Naive thymus-derived CD4-positive, alpha-beta T cell (primary cell): ENCODE measurements around the gene LRRC74A. TPM values are rescaled to one million over a fixed set of nuclear protein-coding genes. Genes with fewer than 3 reads are reported as not detected.
A peak's percentile ranks its signal among the peaks of the same experiment; 100 is the strongest.
"Not testable (repeated sequence)": the region's sequence is repeated elsewhere in the genome, so short reads cannot be mapped to it uniquely, and the experiment has no call there.

Experiments used
- ATAC-seq: fragments of 150-1000 bp; cut with Tn5 transposase; 2 replicates; pipeline ENCODE4 v1.10.0; 2021; ENCODE audit warnings: mild to moderate bottlenecking, moderate library complexity
- CTCF ChIA-PET: fragments of 350-600 bp; sonication (Branson Sonifier 250); formaldehyde crosslinking; loops from one replicate; lab custom pipeline; 2021; ENCODE audit warnings: antibody characterized with exemption; lab: Charles Lee
- POLR2A ChIA-PET: fragments of 350-600 bp; sonication (Branson Sonifier 250); formaldehyde crosslinking; loops from one replicate; lab custom pipeline; 2021; ENCODE audit warnings: antibody characterized with exemption, inconsistent platforms; lab: Charles Lee
- DNase-seq, 9 donors: peaks; one replicate each; pipeline versions ENCODE4 v3.0.0 to v3.0.0-alpha.2; 2020 to 2022; ENCODE audit warnings: mixed read lengths in 1 of 9
- H3K27ac ChIP-seq: one replicate; pipeline ENCODE4 v1.7.0; 2013; ENCODE audit warnings: mild to moderate bottlenecking, low read depth, low read length, moderate library complexity
- H3K27me3 ChIP-seq, 2 donors: one replicate each; pipeline ENCODE4 v1.7.0; 2013; ENCODE audit warnings: low read length in 2 of 2, mild to moderate bottlenecking in 2 of 2, moderate library complexity in 2 of 2; ENCODE audit not compliant: control insufficient read depth in 2 of 2, insufficient read depth in 2 of 2
- H3K36me3 ChIP-seq, 3 experiments: 1 replicate in 2 of 3; 2 replicates in 1 of 3; pipeline ENCODE4 v1.7.0; 2013; ENCODE audit warnings: low read length in 3 of 3, mild to moderate bottlenecking in 3 of 3, moderate library complexity in 1 of 3; ENCODE audit not compliant: insufficient read depth in 3 of 3, control insufficient read depth in 2 of 3
- H3K4me1 ChIP-seq, 2 donors: one replicate each; pipeline ENCODE4 v1.7.0; 2013; ENCODE audit warnings: low read length in 2 of 2, mild to moderate bottlenecking in 2 of 2, moderate library complexity in 1 of 2; ENCODE audit not compliant: control insufficient read depth in 2 of 2, insufficient read depth in 2 of 2
- H3K4me3 ChIP-seq: 2 replicates; pipeline ENCODE4 v1.7.0; 2013; ENCODE audit warnings: mild to moderate bottlenecking, low read length
- H3K9me3 ChIP-seq, 3 experiments: 1 replicate in 2 of 3; 2 replicates in 1 of 3; pipeline ENCODE4 v1.7.0; 2013; ENCODE audit warnings: low read length in 3 of 3; ENCODE audit not compliant: control insufficient read depth in 2 of 3
- H3K27ac Mint-ChIP-seq, 9 donors: one replicate each; pipeline ENCODE4 v1.8.0; 2020 to 2022; ENCODE audit warnings: mixed read lengths in 9 of 9, mild to moderate bottlenecking in 8 of 9, moderate library complexity in 5 of 9, inconsistent platforms in 2 of 9
- H3K27me3 Mint-ChIP-seq, 5 donors: one replicate each; pipeline ENCODE4 v1.8.0; 2021 to 2022; ENCODE audit warnings: mixed read lengths in 5 of 5, mild to moderate bottlenecking in 1 of 5
- H3K36me3 Mint-ChIP-seq, 5 donors: one replicate each; pipeline ENCODE4 v1.8.0; 2020 to 2022; ENCODE audit warnings: mixed read lengths in 5 of 5, mild to moderate bottlenecking in 3 of 5, inconsistent platforms in 1 of 5
- H3K4me1 Mint-ChIP-seq, 7 donors: one replicate each; pipeline ENCODE4 v1.8.0; 2020 to 2022; ENCODE audit warnings: mixed read lengths in 7 of 7, mild to moderate bottlenecking in 3 of 7, inconsistent platforms in 1 of 7
- H3K4me3 Mint-ChIP-seq, 10 donors: one replicate each; pipeline ENCODE4 v1.8.0; 2020 to 2022; ENCODE audit warnings: mild to moderate bottlenecking in 10 of 10, mixed read lengths in 10 of 10, moderate library complexity in 6 of 10, inconsistent platforms in 2 of 10
- H3K9me3 Mint-ChIP-seq, 11 donors: one replicate each; pipeline ENCODE4 v1.8.0; 2020 to 2022; ENCODE audit warnings: mixed read lengths in 11 of 11, mild to moderate bottlenecking in 4 of 11, inconsistent platforms in 1 of 11, moderate library complexity in 1 of 11
- intact Hi-C, 2 donors: fragments of 100-400 bp; cut with micrococcal nuclease; formaldehyde crosslinking; loops; one replicate each; pipeline ENCODE4 v1.15.1; 2023
- polyA plus RNA-seq, 2 donors: library from polyadenylated mRNA; unstranded; fragments of 300-500 nt; fragmentation: Illumina TruSeq; gene quantifications; one replicate each; pipeline ENCODE4 v1.2.3, GENCODE V29; 2021
- total RNA-seq, 6 experiments: library from RNA in 5 of 6; stranded (reverse) in 5 of 6; gene quantifications; 1 replicate in 5 of 6; 2 replicates in 1 of 6; pipeline ENCODE4 v1.2.3 and lab custom pipeline; 2021 to 2026

Gene LRRC74A
- total and polyA plus RNA-seq, 7 experiments from 2014 or later, result not detected

DNA sequence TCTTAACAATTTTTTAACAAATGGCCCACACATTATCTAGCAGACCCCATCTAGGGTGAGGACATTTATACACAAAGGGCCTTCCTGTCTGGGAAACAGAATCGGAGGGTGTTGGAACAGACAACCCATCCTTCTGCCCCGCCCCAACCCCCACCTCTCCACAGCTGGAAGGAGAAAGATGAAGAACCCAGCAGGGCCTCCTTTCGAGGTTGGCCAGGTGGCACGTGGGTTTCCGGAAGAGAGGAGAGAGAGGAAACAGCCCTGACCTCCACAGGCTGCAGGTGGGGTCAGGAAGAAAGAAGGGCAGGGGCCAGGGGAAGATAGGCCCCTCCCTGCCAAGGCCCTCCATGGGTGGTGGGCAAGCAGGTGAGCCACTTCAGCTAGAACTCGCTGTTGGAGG lies 57.2 kb downstream of the LRRC74A start:
- no peaks in the 10 kb centered on the region for H3K9me3 ChIP-seq
- no peaks in the 10 kb centered on the region for H3K9me3 Mint-ChIP-seq
- no peaks in the 10 kb centered on the region for H3K36me3 ChIP-seq
- H3K36me3 Mint-ChIP-seq, result no peaks in the 10 kb centered on the region
- no peak overlapping the region for H3K4me3 ChIP-seq
- ChIA-PET POLR2A (no interaction called here), CTCF (no interaction called here)
- H3K27me3 ChIP-seq, result no peaks in the 10 kb centered on the region
- H3K4me1 ChIP-seq, result no peaks in the 10 kb centered on the region
- DNase-seq (no peak), ATAC-seq (no peak)
- H3K4me1 Mint-ChIP-seq, result peaks cover 7 to 13% (median 7%) of the 10 kb centered on the region in 7 donors
- H3K27me3 Mint-ChIP-seq, result peaks cover 0 to 17% (median 0%) of the 10 kb centered on the region in 5 donors
- no peak overlapping the region for H3K27ac ChIP-seq
- intact Hi-C loops, result no loop called here
- peak overlapping the region in 1 of 9 donors; percentile 36 for H3K27ac Mint-ChIP-seq
- H3K4me3 Mint-ChIP-seq, result no peak overlapping the region

DNA sequence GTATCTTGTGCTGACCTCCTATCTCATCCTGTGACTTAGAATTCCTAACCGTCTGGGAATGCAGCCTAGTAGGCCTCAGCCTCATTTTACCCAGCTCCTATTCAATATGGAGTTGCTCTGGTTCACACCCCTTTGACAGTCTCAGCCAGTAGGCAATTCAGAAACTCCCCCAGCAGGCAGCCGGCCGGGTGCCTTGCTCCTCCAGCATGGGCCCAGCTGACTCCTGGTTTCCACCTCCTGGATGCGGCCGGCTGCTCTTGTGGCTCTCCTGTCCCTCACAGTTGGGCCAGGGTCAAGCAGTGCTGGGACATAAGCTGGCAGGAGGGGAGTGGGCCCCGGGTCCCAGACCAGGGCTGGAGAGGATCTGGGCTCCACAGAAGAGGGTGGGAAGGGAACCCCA lies 58.2 kb downstream of the LRRC74A start:
- H3K4me3 ChIP-seq, result no peak overlapping the region
- no peak overlapping the region for H3K27ac ChIP-seq
- Mint-ChIP-seq H3K36me3 (no peaks in the 10 kb centered on the region), H3K9me3 (no peaks in the 10 kb centered on the region), H3K4me3 (no peak overlapping the region), H3K27ac (no peak overlapping the region), H3K27me3 (peaks cover 0 to 18% (median 0%) of the 10 kb centered on the region in 5 donors), H3K4me1 (peaks cover 7 to 13% (median 7%) of the 10 kb centered on the region in 7 donors)
- no peaks in the 10 kb centered on the region for H3K36me3 ChIP-seq
- H3K9me3 ChIP-seq, result no peaks in the 10 kb centered on the region
- intact Hi-C loops, result no loop called here
- no peaks in the 10 kb centered on the region for H3K4me1 ChIP-seq
- POLR2A ChIA-PET, result no interaction called here
- H3K27me3 ChIP-seq, result no peaks in the 10 kb centered on the region
- ATAC-seq (no peak), DNase-seq (no peak)
- CTCF ChIA-PET, result interaction anchor here (1.1 kb wide), 1 partner anchor 10 kb away, joined by 9 read pairs; no protein-coding TSS in a partner anchor

DNA sequence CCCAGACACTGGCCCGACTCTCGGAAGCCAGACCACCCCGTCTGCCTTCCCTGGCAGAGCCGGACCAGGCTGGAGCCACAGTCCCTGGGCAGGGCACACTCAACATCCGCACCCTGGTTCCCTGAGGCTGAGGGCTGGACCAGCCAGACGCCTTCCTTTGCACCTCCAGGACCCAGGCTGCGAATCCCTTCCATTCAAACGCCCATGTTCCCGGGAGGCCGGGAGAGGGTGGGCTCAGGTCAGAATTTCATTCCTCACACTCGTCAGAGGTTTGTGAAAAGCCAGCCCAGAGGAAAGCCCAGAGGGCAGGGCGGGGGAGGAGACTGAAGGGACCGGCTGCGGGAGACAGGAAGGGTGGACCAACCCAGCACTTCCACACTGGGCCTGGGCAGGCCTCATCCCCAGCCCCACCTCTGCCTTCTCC lies 58.7 kb downstream of the LRRC74A start:
- H3K27ac Mint-ChIP-seq, result no peak overlapping the region
- H3K27me3 Mint-ChIP-seq, result peaks cover 0 to 18% (median 0%) of the 10 kb centered on the region in 5 donors
- H3K4me1 Mint-ChIP-seq, result peaks cover 7 to 13% (median 7%) of the 10 kb centered on the region in 7 donors
- H3K4me3 Mint-ChIP-seq, result no peak overlapping the region
- Histone ChIP-seq H3K36me3 (no peaks in the 10 kb centered on the region), H3K4me1 (no peaks in the 10 kb centered on the region), H3K27ac (no peak overlapping the region), H3K27me3 (no peaks in the 10 kb centered on the region), H3K9me3 (no peaks in the 10 kb centered on the region), H3K4me3 (no peak overlapping the region)
- H3K36me3 Mint-ChIP-seq, result no peaks in the 10 kb centered on the region
- ChIA-PET CTCF (interaction anchor here (1.1 to 1.2 kb wide), 2 partner anchors 10 to 185 kb away, joined by 8 to 9 read pairs; no protein-coding TSS in a partner anchor), POLR2A (no interaction called here)
- no peak for DNase-seq
- ATAC-seq, result no peak
- H3K9me3 Mint-ChIP-seq, result no peaks in the 10 kb centered on the region
- intact Hi-C loops, result no loop called here

DNA sequence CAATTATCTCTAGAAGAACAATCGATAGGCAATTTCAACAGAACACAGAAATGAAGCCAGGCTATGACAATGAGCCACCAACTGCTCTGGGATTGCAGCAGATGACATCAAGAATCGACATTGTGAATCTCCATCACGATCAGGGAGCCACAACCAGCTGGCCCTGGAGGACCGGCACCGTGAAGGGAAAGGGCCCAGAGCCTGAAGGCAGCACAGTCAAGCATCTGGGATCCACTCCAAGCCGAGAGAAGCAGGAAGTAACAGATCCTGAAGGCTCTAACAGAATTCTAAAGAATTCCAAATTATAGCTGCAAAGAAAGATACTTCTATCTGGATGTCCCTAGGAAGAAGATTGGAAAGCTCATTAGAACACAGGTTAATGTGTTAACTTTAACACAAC lies 61.0 kb downstream of the LRRC74A start:
- no peak overlapping the region for H3K4me3 Mint-ChIP-seq
- H3K36me3 Mint-ChIP-seq, result no peaks in the 10 kb centered on the region
- Histone ChIP-seq H3K27ac (no peak overlapping the region), H3K4me1 (no peaks in the 10 kb centered on the region), H3K36me3 (no peaks in the 10 kb centered on the region), H3K27me3 (no peaks in the 10 kb centered on the region), H3K9me3 (peaks cover 0 to 2% (median 0%) of the 10 kb centered on the region in 3 experiments), H3K4me3 (no peak overlapping the region)
- intact Hi-C loops, result no loop called here
- H3K4me1 Mint-ChIP-seq, result peaks cover 7 to 13% (median 7%) of the 10 kb centered on the region in 7 donors
- peaks cover 0 to 18% (median 0%) of the 10 kb centered on the region in 5 donors for H3K27me3 Mint-ChIP-seq
- ATAC-seq (no peak), DNase-seq (no peak)
- ChIA-PET CTCF (interaction anchor here (1.7 kb wide), 1 partner anchor 183 kb away, joined by 9 read pairs; no protein-coding TSS in a partner anchor), POLR2A (no interaction called here)
- H3K27ac Mint-ChIP-seq, result no peak overlapping the region
- peaks cover 0 to 7% (median 0%) of the 10 kb centered on the region in 11 donors for H3K9me3 Mint-ChIP-seq

DNA sequence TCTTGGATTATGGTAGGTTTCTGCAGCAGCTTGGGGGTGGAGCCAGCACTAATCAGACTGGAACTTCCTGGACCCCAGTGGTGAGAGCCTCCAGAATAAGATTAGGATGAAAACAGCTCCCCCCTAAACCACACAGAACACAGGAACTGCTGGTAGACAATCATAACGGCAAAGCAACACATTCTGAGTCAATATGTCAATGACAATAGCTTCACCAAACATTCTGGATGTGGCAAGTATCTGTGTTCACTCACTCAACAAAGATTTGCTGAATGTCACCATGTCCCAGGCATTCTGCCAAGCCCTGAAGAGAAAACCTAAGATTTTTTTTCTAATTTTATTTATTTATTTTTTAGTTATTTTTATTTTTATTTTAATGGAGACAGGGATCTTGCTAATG lies 65.2 kb downstream of the LRRC74A start:
- ATAC-seq (no peak), DNase-seq (no peak)
- H3K36me3 ChIP-seq, result no peaks in the 10 kb centered on the region
- H3K27me3 ChIP-seq, result no peaks in the 10 kb centered on the region
- H3K9me3 ChIP-seq, result peaks cover 0 to 6% (median 0%) of the 10 kb centered on the region in 3 experiments
- Mint-ChIP-seq H3K36me3 (peaks cover 0 to 6% (median 0%) of the 10 kb centered on the region in 5 donors), H3K27me3 (peaks cover 0 to 18% (median 0%) of the 10 kb centered on the region in 5 donors), H3K4me1 (no peaks in the 10 kb centered on the region), H3K27ac (no peak overlapping the region), H3K4me3 (no peak overlapping the region), H3K9me3 (peaks cover 0 to 16% (median 5%) of the 10 kb centered on the region in 11 donors)
- CTCF ChIA-PET, result interaction anchor here (1.4 kb wide), 1 partner anchor 10 kb away, joined by 3 read pairs; no protein-coding TSS in a partner anchor
- no peaks in the 10 kb centered on the region for H3K4me1 ChIP-seq
- no peak overlapping the region for H3K4me3 ChIP-seq
- no peak overlapping the region for H3K27ac ChIP-seq
- POLR2A ChIA-PET, result interaction anchor here (0.8 kb wide), 1 partner anchor 149 kb away, joined by 3 read pairs; no protein-coding TSS in a partner anchor
- intact Hi-C loops, result no loop called here

DNA sequence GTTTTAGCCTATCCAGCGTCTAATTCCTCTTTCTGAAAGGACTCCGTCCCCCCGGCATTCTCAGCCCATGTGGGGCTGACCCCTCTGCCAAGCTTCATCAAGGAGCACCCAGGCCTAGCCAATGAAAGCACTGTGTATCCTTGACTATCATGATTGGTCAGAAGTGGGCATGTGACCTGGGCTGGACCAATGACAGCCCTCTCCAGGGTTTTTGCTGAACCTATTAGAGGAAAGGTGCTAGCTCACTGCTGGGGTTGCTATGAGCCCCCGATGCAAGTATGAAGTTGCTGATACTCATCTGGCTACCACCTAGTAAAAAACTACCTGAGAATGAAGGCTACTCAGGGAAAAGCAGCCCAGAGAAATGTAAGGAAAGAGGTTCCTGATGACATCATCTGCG lies 68.1 kb downstream of the LRRC74A start:
- H3K9me3 Mint-ChIP-seq, result peaks cover 0 to 16% (median 5%) of the 10 kb centered on the region in 11 donors
- H3K27me3 ChIP-seq, result no peaks in the 10 kb centered on the region
- no peak overlapping the region for H3K4me3 ChIP-seq
- H3K9me3 ChIP-seq, result peaks cover 0 to 6% (median 0%) of the 10 kb centered on the region in 3 experiments
- H3K4me1 ChIP-seq, result no peaks in the 10 kb centered on the region
- intact Hi-C loops, result no loop called here
- DNase-seq, result no peak
- no peaks in the 10 kb centered on the region for H3K4me1 Mint-ChIP-seq
- POLR2A ChIA-PET, result no interaction called here
- H3K36me3 ChIP-seq, result no peaks in the 10 kb centered on the region
- CTCF ChIA-PET, result interaction anchor here (0.8 kb wide), 1 partner anchor 19 kb away, joined by 3 read pairs; no protein-coding TSS in a partner anchor
- peaks cover 0 to 6% (median 0%) of the 10 kb centered on the region in 5 donors for H3K36me3 Mint-ChIP-seq
- H3K27ac Mint-ChIP-seq, result peak overlapping the region in 1 of 9 donors; percentile 55
- peak; percentile 27 for ATAC-seq
- no peak overlapping the region for H3K4me3 Mint-ChIP-seq
- H3K27me3 Mint-ChIP-seq, result peaks cover 0 to 2% (median 0%) of the 10 kb centered on the region in 5 donors
- H3K27ac ChIP-seq, result no peak overlapping the region

DNA sequence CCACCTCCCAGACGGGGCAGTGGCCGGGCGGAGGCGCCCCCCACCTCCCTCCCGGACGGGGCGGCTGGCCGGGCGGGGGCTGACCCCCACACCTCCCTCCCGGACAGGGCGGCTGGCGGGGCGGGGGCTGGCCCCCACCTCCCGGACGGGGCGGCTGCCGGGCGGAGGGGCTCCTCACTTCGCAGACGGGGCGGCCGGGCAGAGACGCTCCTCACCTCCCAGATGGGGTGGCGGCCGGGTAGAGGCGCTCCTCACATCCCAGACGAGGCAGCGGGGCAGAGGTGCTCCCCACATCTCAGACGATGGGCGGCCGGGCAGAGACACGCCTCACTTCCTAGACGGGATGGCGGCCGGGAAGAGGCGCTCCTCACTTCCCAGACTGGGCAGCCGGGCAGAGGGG lies 71.8 kb downstream of the LRRC74A start:
- H3K36me3 Mint-ChIP-seq, H3K27ac Mint-ChIP-seq, H3K9me3 Mint-ChIP-seq, H3K27me3 Mint-ChIP-seq, H3K4me3 ChIP-seq, H3K36me3 ChIP-seq, DNase-seq, H3K27ac ChIP-seq, H3K4me3 Mint-ChIP-seq, intact Hi-C loops, H3K4me1 Mint-ChIP-seq, H3K27me3 ChIP-seq, H3K9me3 ChIP-seq, H3K4me1 ChIP-seq, CTCF ChIA-PET, POLR2A ChIA-PET, ATAC-seq: not testable (repeated sequence)
